Liver (tissue), 9 donors: ENCODE data around the gene CNNM1. TPM values are rescaled to one million over a fixed set of nuclear protein-coding genes. Genes with fewer than 3 reads are reported as not detected.

Source experiments
- DNase-seq: peaks from one replicate; pipeline ENCODE4 v3.0.0-alpha.2; 2017; ENCODE audit warnings: low spot score
- H3K27ac ChIP-seq, 2 donors: one replicate each; pipeline ENCODE4 v1.7.0; 2013; ENCODE audit warnings: inconsistent platforms in 2 of 2, low read length in 2 of 2, control low read depth in 1 of 2, low read depth in 1 of 2, mild to moderate bottlenecking in 1 of 2
- H3K27me3 ChIP-seq, 4 donors: one replicate each; pipeline versions ENCODE4 v1.6.1 to v1.7.0; 2013; ENCODE audit warnings: low read length in 3 of 4, inconsistent platforms in 1 of 4, mild to moderate bottlenecking in 1 of 4, moderate library complexity in 1 of 4; ENCODE audit not compliant: control insufficient read depth in 4 of 4, insufficient read depth in 4 of 4
- H3K36me3 ChIP-seq, 4 donors: one replicate each; pipeline versions ENCODE4 v1.6.1 to v1.7.0; 2013; ENCODE audit warnings: low read length in 3 of 4, mild to moderate bottlenecking in 3 of 4, low read depth in 1 of 4, moderate library complexity in 1 of 4; ENCODE audit not compliant: control insufficient read depth in 4 of 4, insufficient read depth in 3 of 4
- H3K4me1 ChIP-seq, 4 donors: one replicate each; pipeline versions ENCODE4 v1.6.1 to v1.7.0; 2013; ENCODE audit warnings: low read length in 3 of 4, mild to moderate bottlenecking in 3 of 4, moderate library complexity in 1 of 4; ENCODE audit not compliant: control insufficient read depth in 4 of 4, insufficient read depth in 4 of 4
- H3K4me3 ChIP-seq, 3 donors: one replicate each; pipeline versions ENCODE4 v1.6.1 to v1.7.0; 2013; ENCODE audit warnings: low read length in 3 of 3, control low read depth in 1 of 3, low read depth in 1 of 3, mild to moderate bottlenecking in 1 of 3
- H3K9ac ChIP-seq, 2 donors: one replicate each; pipeline ENCODE4 v1.7.0; 2013; ENCODE audit warnings: low read length in 2 of 2, mild to moderate bottlenecking in 2 of 2, moderate library complexity in 2 of 2, control low read depth in 1 of 2, low read depth in 1 of 2
- H3K9me3 ChIP-seq, 4 donors: one replicate each; pipeline versions ENCODE4 v1.6.1 to v1.7.0; 2013; ENCODE audit warnings: low read length in 3 of 4; ENCODE audit not compliant: control insufficient read depth in 4 of 4
- ATF3 ChIP-seq: IDR thresholded peaks from 2 replicates; pipeline ENCODE4 v1.6.1; 2016; ENCODE audit warnings: antibody characterized with exemption
- CTCF ChIP-seq: fragments of 150-350 bp; IDR thresholded peaks from 2 replicates; pipeline ENCODE4 v1.5.1; 2017; ENCODE audit warnings: improper control_type of control experiment, low read depth, low read length; ENCODE audit not compliant: missing input control
- EGR1 ChIP-seq, 2 donors: IDR thresholded peaks; 2 replicates each; pipeline ENCODE4 v1.6.1; 2016 to 2018; ENCODE audit warnings: antibody characterized with exemption in 2 of 2, low read depth in 2 of 2
- FOXA2 ChIP-seq: IDR thresholded peaks from 2 replicates; pipeline ENCODE4 v1.6.1; 2016; ENCODE audit warnings: antibody characterized with exemption
- HNF4A ChIP-seq, 2 donors: conservative IDR thresholded peaks; 2 replicates each; pipeline ENCODE4 v1.6.1; 2016; ENCODE audit warnings: antibody characterized with exemption in 2 of 2, mild to moderate bottlenecking in 2 of 2
- HNF4G ChIP-seq: IDR thresholded peaks from 2 replicates; pipeline ENCODE4 v1.6.1; 2016; ENCODE audit warnings: antibody characterized with exemption
- JUND ChIP-seq, 2 donors: IDR thresholded peaks; 2 replicates each; pipeline ENCODE4 v1.6.1; 2016; ENCODE audit warnings: antibody characterized with exemption in 2 of 2
- MAX ChIP-seq: IDR thresholded peaks from 2 replicates; pipeline ENCODE4 v1.6.1; 2016; ENCODE audit warnings: antibody characterized with exemption
- NR2F2 ChIP-seq: IDR thresholded peaks from 2 replicates; pipeline ENCODE4 v1.6.1; 2016; ENCODE audit warnings: antibody characterized with exemption
- RXRA ChIP-seq, 2 donors: IDR thresholded peaks; 2 replicates each; pipeline ENCODE4 v1.6.1; 2017 to 2018; ENCODE audit warnings: antibody characterized with exemption in 2 of 2, mild to moderate bottlenecking in 1 of 2
- SP1 ChIP-seq: IDR thresholded peaks from 2 replicates; pipeline ENCODE4 v1.6.1; 2018; ENCODE audit warnings: antibody characterized with exemption, mild to moderate bottlenecking
- TAF1 ChIP-seq: conservative IDR thresholded peaks from 2 replicates; pipeline ENCODE4 v1.6.1; 2016; ENCODE audit warnings: antibody characterized with exemption, mild to moderate bottlenecking
- ZBTB33 ChIP-seq: IDR thresholded peaks from 2 replicates; pipeline ENCODE4 v1.6.1; 2016; ENCODE audit warnings: antibody characterized with exemption
- WGBS: extraction: QIAGEN DNeasy Blood & Tissue Kit; methylation state at CpG from one replicate; pipeline ENCODE4 v1.1.7; 2013; 5-methylcytosine and 5-hydroxymethylcytosine counted together
- polyA plus RNA-seq, 2 donors: library from polyadenylated mRNA; stranded (reverse) in 1 of 2; unstranded in 1 of 2; fragments of 200-250 nt in 1 of 2; fragments of >200 nt in 1 of 2; fragmentation: Nextera tagmentation in 1 of 2; extraction: Ambion mirVana in 1 of 2; gene quantifications; one replicate each; pipeline versions ENCODE4 v1.2.1 to v1.2.3, GENCODE V29; 2013 to 2015
- total RNA-seq, 2 donors: library from RNA; depleted of rRNA; stranded (reverse); fragments of >200 nt; gene quantifications; one replicate each; pipeline ENCODE4 v1.2.3, GENCODE V29; 2014
- donor health status: healthy.
- donor health status: healthy.
- donor health status: healthy.
- donor health status: healthy.
- donor health status: healthy.

CNNM1 gene
- total and polyA plus RNA-seq, 4 donors, result 0.05 to 0.10 (median 0.07) TPM

- no peak for TF ChIP-seq HNF4A (conservative IDR thresholded peaks at IDR 0.05)
- no peak for TF ChIP-seq ATF3
These were observed 17.1 kb downstream of the CNNM1 start (continued) for GRCh38 chr10:99346247-99346646.

- DNase-seq, result no peak
- H3K36me3 ChIP-seq, result no peaks in the 10 kb centered on the region
- no peaks in the 10 kb centered on the region for H3K27me3 ChIP-seq
- 89% methylated on average over 5 of the region's 5 CpGs for WGBS
- H3K9ac ChIP-seq, result no peak overlapping the region
- H3K9me3 ChIP-seq, result no peaks in the 10 kb centered on the region
- TF ChIP-seq ZBTB33 (no peak), CTCF (no peak), MAX (no peak), HNF4G (no peak)
- no peak overlapping the region for H3K4me3 ChIP-seq
- no peak overlapping the region for H3K27ac ChIP-seq
- no peaks in the 10 kb centered on the region for H3K4me1 ChIP-seq
These were observed 18.5 kb downstream of the CNNM1 start for GRCh38 chr10:99347672-99348071.

GRCh38 chr10:99353182-99353581 lies 24.0 kb downstream of the CNNM1 start:
- H3K9me3 ChIP-seq, result no peaks in the 10 kb centered on the region

More at GRCh38 chr10:99353182-99353581, 24.0 kb downstream of the CNNM1 start:
- Histone ChIP-seq H3K9ac (no peak overlapping the region), H3K4me3 (no peak overlapping the region), H3K27me3 (peaks cover 0 to 3% (median 0%) of the 10 kb centered on the region in 4 donors), H3K4me1 (no peaks in the 10 kb centered on the region), H3K36me3 (no peaks in the 10 kb centered on the region), H3K27ac (no peak overlapping the region)
- WGBS, result 59% methylated on average over 1 of the region's 1 CpG
- no peak for TF ChIP-seq MAX
- TF ChIP-seq ZBTB33, result no peak
- TF ChIP-seq HNF4A (conservative IDR thresholded peaks at IDR 0.05), result no peak
- no peak for TF ChIP-seq RXRA (IDR thresholded peaks at IDR 0.05)
- TF ChIP-seq JUND (IDR thresholded peaks at IDR 0.05), result no peak
- no peak for TF ChIP-seq TAF1
- no peak for TF ChIP-seq FOXA2
- no peak for TF ChIP-seq SP1
- TF ChIP-seq EGR1 (IDR thresholded peaks at IDR 0.05; ENCODE audit: low read depth in 2 of 2), result no peak
- TF ChIP-seq ATF3, result no peak
- TF ChIP-seq NR2F2, result no peak
- no peak for DNase-seq
